Activated naive CD4-positive, alpha-beta T cell treated with Interleukin-2 at 50 U/mL for 16 hours (primary cell): ENCODE measurements around the gene LRRC39.
"Not testable (repeated sequence)": the region's sequence is repeated elsewhere in the genome, so short reads cannot be mapped to it uniquely, and the experiment has no call there.

ENCODE experiments used
- DNase-seq: peaks from one replicate; pipeline ENCODE4 v3.0.0-alpha.2; 2020

The LRRC39 gene

GRCh38 chr1:100178091-100178490 lies at the start of gene LRRC39:
Gene LRRC39, minus strand, starts transcription at chr1:100178256. Its CDS starts 9,740 bp downstream, at chr1:100168516.
- DNase-seq = no peak

GRCh38 chr1:100222428-100222827 lies 44.4 kb upstream of the LRRC39 start:
- DNase-seq = no peak

- no peak for DNase-seq
Observed at GRCh38 chr1:100219883-100220282, 41.8 kb upstream of the LRRC39 start.

- no peak for DNase-seq
Observed at GRCh38 chr1:100219457-100219856, 41.4 kb upstream of the LRRC39 start.

- DNase-seq = no peak
Observed at GRCh38 chr1:100217834-100218233, 39.8 kb upstream of the LRRC39 start.

- DNase-seq = no peak
Observed at GRCh38 chr1:100215101-100215500, 37.0 kb upstream of the LRRC39 start.

GRCh38 chr1:100213141-100213540 lies 35.1 kb upstream of the LRRC39 start:
- DNase-seq = no peak

- no peak for DNase-seq
Observed at GRCh38 chr1:100206301-100206700, 28.2 kb upstream of the LRRC39 start.

- DNase-seq = not testable (repeated sequence)
Observed at GRCh38 chr1:100205593-100205992, 27.5 kb upstream of the LRRC39 start.

GRCh38 chr1:100205103-100205502 lies 27.0 kb upstream of the LRRC39 start:
- not testable (repeated sequence) for DNase-seq

GRCh38 chr1:100202703-100203102 lies 24.6 kb upstream of the LRRC39 start:
- not testable (repeated sequence) for DNase-seq

GRCh38 chr1:100200060-100200459 lies 22.0 kb upstream of the LRRC39 start:
- not testable (repeated sequence) for DNase-seq

GRCh38 chr1:100198596-100198995 lies 20.5 kb upstream of the LRRC39 start:
- DNase-seq = no peak

- no peak for DNase-seq
Observed at GRCh38 chr1:100188617-100189016, 10.6 kb upstream of the LRRC39 start.

- DNase-seq = no peak
Observed at GRCh38 chr1:100187912-100188311, 9.9 kb upstream of the LRRC39 start.

GRCh38 chr1:100184536-100184935 lies 6.5 kb upstream of the LRRC39 start:
- no peak for DNase-seq

GRCh38 chr1:100183370-100183769 lies 5.3 kb upstream of the LRRC39 start:
- no peak for DNase-seq

- DNase-seq = no peak
Observed at GRCh38 chr1:100177295-100178041, 588 bp downstream of the LRRC39 start.

GRCh38 chr1:100168051-100168450 lies 10.0 kb downstream of the LRRC39 start:
- no peak for DNase-seq

- DNase-seq = no peak
Observed at GRCh38 chr1:100164702-100165101, 13.4 kb downstream of the LRRC39 start.

- no peak for DNase-seq
Observed at GRCh38 chr1:100164216-100164615, 13.8 kb downstream of the LRRC39 start.

GRCh38 chr1:100162881-100163280 lies 15.2 kb downstream of the LRRC39 start:
- DNase-seq = no peak

GRCh38 chr1:100152271-100152670 lies 25.8 kb downstream of the LRRC39 start:
- no peak for DNase-seq

- DNase-seq = no peak
Observed at GRCh38 chr1:100151679-100152078, 26.4 kb downstream of the LRRC39 start.

GRCh38 chr1:100147875-100148274 lies 30.2 kb downstream of the LRRC39 start:
- no peak for DNase-seq
